HUES64 (cell line): ENCODE data around the gene NID2.

Experiments used
- H3K27ac ChIP-seq: 2 replicates; pipeline ENCODE4 v1.7.0; 2013; ENCODE audit warnings: low read depth, low read length, inconsistent platforms
- H3K27me3 ChIP-seq: 2 replicates; pipeline ENCODE4 v1.6.1; 2013; ENCODE audit warnings: mild to moderate bottlenecking, low read length; ENCODE audit not compliant: insufficient read depth
- H3K36me3 ChIP-seq: 2 replicates; pipeline ENCODE4 v1.6.1; 2013; ENCODE audit warnings: mild to moderate bottlenecking, low read length; ENCODE audit not compliant: insufficient read depth
- H3K4me1 ChIP-seq: 2 replicates; pipeline ENCODE4 v1.6.1; 2013; ENCODE audit warnings: mild to moderate bottlenecking, low read length, moderate library complexity; ENCODE audit not compliant: insufficient read depth
- H3K4me3 ChIP-seq: 2 replicates; pipeline ENCODE4 v1.5.1; 2013; ENCODE audit warnings: mild to moderate bottlenecking, low read length, moderate library complexity
- H3K9ac ChIP-seq: 2 replicates; pipeline ENCODE4 v1.6.1; 2013; ENCODE audit warnings: mild to moderate bottlenecking, low read depth, low read length
- H3K9me3 ChIP-seq: 2 replicates; pipeline ENCODE4 v1.6.1; 2013; ENCODE audit warnings: low read depth, low read length; ENCODE audit not compliant: insufficient read depth
- WGBS: fragments of 150-250, 120-280 bp; methylation state at CpG from one replicate; pipeline ENCODE4 v1.1.7; 2013; ENCODE audit warnings: missing lambda C conversion rate; 5-methylcytosine and 5-hydroxymethylcytosine counted together

The NID2 gene

GRCh38 chr14:52079239-52079959 lies 10.5 kb upstream of the NID2 start:
- H3K4me1 ChIP-seq, result peaks cover 4% of the 10 kb centered on the region; the same call in 1 of the 2 replicates
- H3K27ac ChIP-seq, result no peak overlapping the region
- no peak overlapping the region for H3K4me3 ChIP-seq
- H3K36me3 ChIP-seq, result no peaks in the 10 kb centered on the region
- WGBS, result 91% methylated on average over 6 of the region's 7 CpGs
- H3K9ac ChIP-seq, result no peak overlapping the region
- no peaks in the 10 kb centered on the region for H3K9me3 ChIP-seq
- no peaks in the 10 kb centered on the region for H3K27me3 ChIP-seq

GRCh38 chr14:52078721-52079120 lies 9.9 kb upstream of the NID2 start:
- Histone ChIP-seq H3K9me3 (no peaks in the 10 kb centered on the region), H3K4me1 (peaks cover 4% of the 10 kb centered on the region; the same call in 1 of the 2 replicates), H3K27me3 (no peaks in the 10 kb centered on the region), H3K27ac (no peak overlapping the region), H3K9ac (no peak overlapping the region), H3K4me3 (no peak overlapping the region), H3K36me3 (no peaks in the 10 kb centered on the region)
- 94% methylated on average over 2 of the region's 2 CpGs for WGBS

GRCh38 chr14:52078095-52078531 lies 9.3 kb upstream of the NID2 start:
- Histone ChIP-seq H3K4me3 (no peak overlapping the region), H3K9ac (no peak overlapping the region), H3K36me3 (no peaks in the 10 kb centered on the region), H3K27ac (no peak overlapping the region), H3K9me3 (no peaks in the 10 kb centered on the region), H3K4me1 (peaks cover 4% of the 10 kb centered on the region; the same call in 1 of the 2 replicates), H3K27me3 (no peaks in the 10 kb centered on the region)
- 90% methylated on average over 2 of the region's 2 CpGs for WGBS

- H3K36me3 ChIP-seq, result no peaks in the 10 kb centered on the region
- 0% methylated on average over 1 of the region's 2 CpGs for WGBS
- no peaks in the 10 kb centered on the region for H3K27me3 ChIP-seq
- H3K9ac ChIP-seq, result no peak overlapping the region
- H3K27ac ChIP-seq, result no peak overlapping the region
- H3K4me3 ChIP-seq, result no peak overlapping the region
- H3K9me3 ChIP-seq, result no peaks in the 10 kb centered on the region
- H3K4me1 ChIP-seq, result peaks cover 8% of the 10 kb centered on the region; the same call in 1 of the 2 replicates
These were observed 8.6 kb upstream of the NID2 start for GRCh38 chr14:52077256-52077979.

GRCh38 chr14:52076334-52076733 lies 7.5 kb upstream of the NID2 start:
- H3K9ac ChIP-seq, result no peak overlapping the region
- H3K27ac ChIP-seq, result no peak overlapping the region
- peaks cover 5% of the 10 kb centered on the region for H3K27me3 ChIP-seq
- H3K4me1 ChIP-seq, result peaks cover 10% of the 10 kb centered on the region; the same call in 1 of the 2 replicates
- WGBS, result 94% methylated on average over 3 of the region's 4 CpGs
- no peak overlapping the region for H3K4me3 ChIP-seq
- H3K9me3 ChIP-seq, result no peaks in the 10 kb centered on the region
- H3K36me3 ChIP-seq, result no peaks in the 10 kb centered on the region

- Histone ChIP-seq H3K9ac (no peak overlapping the region), H3K4me3 (no peak overlapping the region), H3K9me3 (no peaks in the 10 kb centered on the region), H3K27ac (no peak overlapping the region), H3K4me1 (peaks cover 6% of the 10 kb centered on the region; the same call in 1 of the 2 replicates), H3K27me3 (peaks cover 15% of the 10 kb centered on the region), H3K36me3 (no peaks in the 10 kb centered on the region)
- 89% methylated on average over 4 of the region's 4 CpGs for WGBS
These were observed 6.5 kb upstream of the NID2 start for GRCh38 chr14:52075371-52075770.

GRCh38 chr14:52073251-52073650 lies 4.4 kb upstream of the NID2 start:
- Histone ChIP-seq H3K36me3 (no peaks in the 10 kb centered on the region), H3K27me3 (peaks cover 33% of the 10 kb centered on the region), H3K4me1 (peaks cover 11% of the 10 kb centered on the region), H3K9ac (no peak overlapping the region), H3K9me3 (no peaks in the 10 kb centered on the region), H3K27ac (no peak overlapping the region), H3K4me3 (no peak overlapping the region)
- WGBS, result 100% methylated on average over 1 of the region's 1 CpG

- Histone ChIP-seq H3K9ac (no peak overlapping the region), H3K4me1 (peaks cover 11% of the 10 kb centered on the region), H3K9me3 (no peaks in the 10 kb centered on the region), H3K27ac (no peak overlapping the region), H3K4me3 (no peak overlapping the region), H3K36me3 (no peaks in the 10 kb centered on the region), H3K27me3 (peaks cover 42% of the 10 kb centered on the region)
- 94% methylated on average over 2 of the region's 2 CpGs for WGBS
These were observed 3.5 kb upstream of the NID2 start for GRCh38 chr14:52072266-52072780.

GRCh38 chr14:52071675-52072074 lies 2.8 kb upstream of the NID2 start:
- WGBS, result 56% methylated on average over 3 of the region's 3 CpGs
- Histone ChIP-seq H3K9me3 (no peaks in the 10 kb centered on the region), H3K9ac (no peak overlapping the region), H3K27ac (no peak overlapping the region), H3K4me1 (peaks cover 11% of the 10 kb centered on the region), H3K27me3 (peaks cover 49% of the 10 kb centered on the region), H3K36me3 (no peaks in the 10 kb centered on the region), H3K4me3 (no peak overlapping the region)

- H3K4me1 ChIP-seq, result peaks cover 11% of the 10 kb centered on the region
- peak overlapping the region; percentile 69 for H3K4me3 ChIP-seq
- H3K9me3 ChIP-seq, result no peaks in the 10 kb centered on the region
- H3K36me3 ChIP-seq, result no peaks in the 10 kb centered on the region
- H3K27ac ChIP-seq, result no peak overlapping the region
- no peak overlapping the region for H3K9ac ChIP-seq
- WGBS, result 45% methylated on average over 3 of the region's 3 CpGs
- peaks cover 56% of the 10 kb centered on the region for H3K27me3 ChIP-seq
These were observed 1.2 kb upstream of the NID2 start for GRCh38 chr14:52070051-52070431.

GRCh38 chr14:52069307-52070050 lies 620 bp upstream of the NID2 start:
- peak overlapping the region; percentile 69 for H3K4me3 ChIP-seq
- H3K27me3 ChIP-seq, result peaks cover 56% of the 10 kb centered on the region
- peaks cover 11% of the 10 kb centered on the region for H3K4me1 ChIP-seq
- H3K36me3 ChIP-seq, result no peaks in the 10 kb centered on the region
- H3K9ac ChIP-seq, result peak overlapping the region; percentile 50
- no peaks in the 10 kb centered on the region for H3K9me3 ChIP-seq
- under 1% methylated on average over 53 of the region's 54 CpGs for WGBS
- H3K27ac ChIP-seq, result no peak overlapping the region
